ENCODE data around the gene ZNF670.
A peak's percentile ranks its signal among the peaks of the same experiment; 100 is the strongest.

ZNF670 gene

DNA sequence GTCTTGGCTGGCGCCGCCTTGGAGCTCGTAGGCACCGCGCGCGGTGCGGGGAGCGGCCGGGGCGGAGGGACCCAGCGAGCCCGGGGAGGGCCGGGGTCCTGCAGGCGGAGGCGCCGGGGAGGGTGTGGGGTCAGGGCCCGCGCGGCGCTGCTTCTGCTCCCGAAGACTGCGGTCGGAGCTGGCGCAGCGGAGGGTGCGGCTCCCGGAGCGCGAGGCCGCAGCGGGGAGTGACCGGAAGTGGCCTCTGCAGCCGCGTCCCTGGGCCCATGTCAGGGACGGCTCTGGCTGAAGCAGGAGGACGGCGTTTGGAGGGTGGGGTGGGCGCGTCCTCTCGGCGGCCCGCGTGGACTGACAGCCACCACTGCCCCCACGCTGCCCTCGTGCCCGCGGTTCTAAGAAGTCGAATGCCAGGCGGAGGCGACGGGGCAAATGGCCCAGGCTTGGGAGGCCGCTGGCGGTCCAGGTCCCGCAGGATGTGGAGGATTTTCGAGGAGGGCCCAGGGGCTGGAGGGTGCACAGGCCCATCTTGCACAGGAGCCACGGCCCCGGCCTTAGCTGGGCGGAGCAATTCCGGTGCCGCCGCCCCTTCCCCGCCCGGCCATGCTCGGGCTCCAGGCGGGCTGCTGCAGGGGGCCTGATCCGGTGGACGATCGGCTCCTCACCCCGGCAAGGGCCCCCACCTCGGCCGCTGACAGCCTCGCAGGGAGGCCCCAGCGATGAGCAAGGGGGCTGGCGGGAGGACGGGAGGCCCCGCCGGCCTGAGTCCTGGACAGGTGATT, 33.3 kb upstream of the ZNF670 start:
- DNase-seq: peak; percentile 33 to 54
- TF ChIP-seq POLR2A (IDR thresholded peaks at IDR 0.05; ENCODE audit: low read length) (no peak), GATA1 (IDR thresholded peaks at IDR 0.05; ENCODE audit: low read depth, low read length) (no peak)

DNA sequence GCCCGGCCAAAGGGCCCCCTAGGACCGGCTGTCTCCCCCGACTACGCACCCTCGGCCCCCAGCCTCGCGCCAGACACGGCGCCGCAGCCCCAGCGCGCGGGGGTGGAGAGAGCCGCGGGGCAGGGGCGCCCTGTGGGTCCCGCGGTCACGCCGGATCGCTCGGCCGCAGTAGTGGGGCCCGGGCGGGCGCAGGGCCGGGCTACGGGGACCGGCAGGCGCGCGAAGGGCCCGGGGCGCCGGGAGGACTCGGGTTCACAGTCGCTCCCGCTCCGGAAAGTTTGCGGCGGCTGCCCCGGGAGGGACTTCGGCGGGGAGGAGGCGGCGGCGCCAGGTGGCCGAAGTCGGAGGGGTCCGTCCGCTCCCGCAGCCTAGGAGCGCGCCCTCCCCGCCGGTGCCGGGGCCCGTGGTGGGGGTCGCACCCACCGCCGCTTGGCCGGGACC, 32.7 kb upstream of the ZNF670 start:
- no peak for TF ChIP-seq GATA1 (IDR thresholded peaks at IDR 0.05; ENCODE audit: low read depth, low read length)
- DNase-seq: peak in 1 of 2 experiments; percentile 29

DNA sequence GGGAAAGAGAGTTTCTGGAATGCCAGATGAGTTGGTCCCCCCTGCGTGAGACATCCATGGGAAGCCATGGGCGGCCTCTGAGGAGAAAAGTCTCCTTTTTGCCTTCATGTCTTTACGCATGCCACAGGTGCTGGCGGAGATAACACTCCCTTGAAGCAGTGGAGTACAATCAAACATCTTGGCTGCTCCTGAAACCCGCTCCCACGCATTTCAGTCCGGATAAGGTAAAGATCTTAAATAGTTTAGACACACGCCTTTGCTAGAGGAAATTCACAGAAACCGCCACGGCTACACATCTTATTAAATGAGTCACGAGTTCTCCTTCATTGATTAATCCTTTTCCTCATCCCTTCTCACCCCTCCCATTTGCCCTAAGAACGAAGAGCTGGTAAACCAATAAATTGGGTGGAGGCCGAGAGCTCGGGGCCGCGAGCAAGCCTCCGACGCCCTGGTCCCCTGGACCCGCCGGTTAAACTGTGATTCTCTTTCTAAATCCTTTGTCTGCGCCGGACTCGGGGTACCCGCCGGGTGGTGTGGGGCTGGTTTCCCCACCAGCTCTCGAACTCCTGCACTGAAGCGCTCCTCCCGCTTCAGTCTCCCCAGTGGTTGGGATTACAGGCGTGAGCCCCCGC, 32.1 kb upstream of the ZNF670 start:
- peak in 1 of 2 experiments; percentile 34 for DNase-seq
- TF ChIP-seq POLR2A (IDR thresholded peaks at IDR 0.05; ENCODE audit: low read length) (no peak), GATA1 (IDR thresholded peaks at IDR 0.05; ENCODE audit: low read depth, low read length) (no peak)

DNA sequence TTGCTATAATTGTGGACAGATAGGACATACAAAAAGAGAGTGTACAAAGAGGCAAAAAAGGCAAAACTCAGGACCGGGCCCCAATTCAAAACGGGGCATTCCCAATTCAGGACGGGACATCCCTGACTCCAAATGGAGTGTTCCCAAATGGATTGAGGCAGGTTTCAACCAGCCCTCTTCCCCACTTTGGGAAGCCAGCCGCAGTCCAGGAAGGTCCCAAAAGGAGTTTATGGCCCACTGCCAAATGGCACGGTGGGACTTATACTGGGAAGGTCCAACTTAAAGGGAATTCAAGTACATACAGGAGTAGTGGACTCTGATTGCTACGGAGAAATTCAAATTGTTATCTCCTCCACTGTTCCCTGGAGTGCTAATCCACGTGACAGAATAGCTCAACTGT, 29.1 kb upstream of the ZNF670 start:
- TF ChIP-seq POLR2A (IDR thresholded peaks at IDR 0.05; ENCODE audit: low read length): no peak
- TF ChIP-seq GATA1 (IDR thresholded peaks at IDR 0.05; ENCODE audit: low read depth, low read length): no peak
- DNase-seq: no peak

DNA sequence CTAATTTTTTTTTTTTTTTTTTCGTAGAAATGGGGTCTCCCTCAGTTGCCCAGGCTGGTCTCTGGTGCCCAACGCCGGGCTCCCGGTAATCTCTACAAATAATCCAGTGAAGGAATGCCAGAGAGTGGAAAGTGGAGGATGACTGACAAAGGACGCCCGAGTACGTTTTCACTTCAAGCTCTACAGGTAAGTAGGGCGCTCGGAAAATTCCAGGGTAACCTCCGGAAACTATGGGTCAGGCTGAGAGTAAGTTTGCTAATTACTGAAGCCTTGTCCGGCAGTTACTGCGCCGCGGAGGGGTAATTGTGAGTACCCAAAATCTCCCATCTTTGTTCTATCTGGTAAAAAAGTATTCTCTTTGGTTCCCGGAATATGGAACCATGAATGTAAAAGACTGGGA, 27.4 kb upstream of the ZNF670 start:
- TF ChIP-seq POLR2A (IDR thresholded peaks at IDR 0.05; ENCODE audit: low read length) (no peak), GATA1 (IDR thresholded peaks at IDR 0.05; ENCODE audit: low read depth, low read length) (no peak)
- no peak for DNase-seq

DNA sequence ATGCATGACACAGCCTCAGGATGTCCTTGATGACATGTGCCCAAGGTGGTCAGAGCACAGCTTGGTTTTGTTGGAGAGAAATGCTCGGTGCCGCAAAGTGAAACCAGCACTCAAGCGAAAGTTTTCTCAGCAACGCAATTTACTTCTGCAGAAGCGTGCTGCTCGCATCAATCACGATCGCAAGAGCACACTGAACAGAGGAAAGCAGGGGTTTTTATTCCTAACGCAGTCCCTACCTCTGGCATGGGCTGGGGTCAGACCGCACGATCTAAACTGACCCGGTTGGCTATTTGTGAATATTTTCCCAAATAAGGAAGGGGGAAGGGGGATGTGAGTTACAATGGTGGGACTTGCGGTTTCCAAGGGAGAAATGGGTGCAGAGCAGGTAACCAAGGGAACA, 26.4 kb upstream of the ZNF670 start:
- no peak for DNase-seq

DNA sequence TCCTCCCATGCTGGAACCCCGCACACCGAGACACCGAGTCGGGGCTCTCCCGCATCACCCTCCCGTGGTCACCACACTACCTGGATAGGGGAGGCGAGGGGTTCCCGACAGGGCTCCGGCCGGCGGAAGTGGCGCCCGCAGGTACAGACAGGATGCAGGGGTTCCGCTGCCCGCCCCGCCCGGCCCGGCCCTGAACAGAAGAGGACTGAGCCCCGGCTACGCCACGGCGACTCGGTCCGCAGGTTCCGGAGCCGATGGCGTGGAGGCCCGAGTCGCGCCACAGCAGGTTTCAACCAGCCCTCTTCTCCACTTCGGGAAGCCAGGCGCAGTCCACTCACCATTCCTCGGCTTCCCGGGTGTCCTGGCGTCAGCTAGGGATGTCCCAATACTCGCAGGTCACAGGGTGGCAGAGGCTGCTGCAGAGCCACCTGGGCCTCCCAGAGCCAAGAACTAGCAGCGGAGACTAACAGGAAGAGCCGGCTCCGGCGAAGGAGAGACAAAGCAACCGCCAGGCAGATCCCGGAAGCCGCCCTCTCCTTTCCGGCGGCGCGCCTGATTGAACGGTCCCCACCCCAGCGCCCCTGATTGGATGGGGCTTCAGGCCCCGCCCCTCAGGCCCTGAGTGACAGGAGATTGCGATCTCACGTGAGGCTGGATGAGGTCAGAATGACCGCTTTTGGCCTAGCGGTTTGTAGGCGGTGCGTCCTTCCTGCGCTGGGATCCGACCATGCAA, 25.4 kb upstream of the ZNF670 start, which contains the start of gene ZNF669:
ZNF669 (minus strand) TSS at position 498 of the 733 bp plus-strand sequence; CDS start at position 341, 157 bp downstream.
- peak; percentile 89 for TF ChIP-seq POLR2A (IDR thresholded peaks at IDR 0.05; ENCODE audit: low read length)
- no peak for TF ChIP-seq GATA1 (IDR thresholded peaks at IDR 0.05; ENCODE audit: low read depth, low read length)
- peak; percentile 94 to 95 for DNase-seq

More for the DNA sequence above, 26.4 kb upstream of the ZNF670 start:
- no peak for TF ChIP-seq GATA1 (IDR thresholded peaks at IDR 0.05; ENCODE audit: low read depth, low read length)
- no peak for TF ChIP-seq POLR2A (IDR thresholded peaks at IDR 0.05; ENCODE audit: low read length)

DNA sequence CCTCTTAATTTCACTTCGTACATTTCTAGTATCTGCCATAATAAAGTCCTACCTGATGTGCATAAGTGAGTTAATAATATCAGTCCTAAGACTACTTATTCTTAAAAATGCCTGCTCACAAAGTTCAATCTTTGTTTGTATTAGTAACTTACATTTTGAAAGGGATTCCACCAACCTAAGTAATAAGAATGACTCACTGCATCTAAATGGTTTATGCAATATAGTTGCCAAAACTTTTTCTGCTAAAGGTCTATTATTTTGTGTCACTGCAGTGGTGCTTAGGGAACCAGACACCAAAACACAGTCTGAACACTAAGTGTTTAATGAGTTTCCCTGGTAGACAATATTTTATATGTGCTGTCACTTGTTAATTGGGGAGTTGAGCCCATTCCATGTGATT, 23.8 kb upstream of the ZNF670 start:
- TF ChIP-seq POLR2A (IDR thresholded peaks at IDR 0.05; ENCODE audit: low read length): no peak
- DNase-seq: no peak

DNA sequence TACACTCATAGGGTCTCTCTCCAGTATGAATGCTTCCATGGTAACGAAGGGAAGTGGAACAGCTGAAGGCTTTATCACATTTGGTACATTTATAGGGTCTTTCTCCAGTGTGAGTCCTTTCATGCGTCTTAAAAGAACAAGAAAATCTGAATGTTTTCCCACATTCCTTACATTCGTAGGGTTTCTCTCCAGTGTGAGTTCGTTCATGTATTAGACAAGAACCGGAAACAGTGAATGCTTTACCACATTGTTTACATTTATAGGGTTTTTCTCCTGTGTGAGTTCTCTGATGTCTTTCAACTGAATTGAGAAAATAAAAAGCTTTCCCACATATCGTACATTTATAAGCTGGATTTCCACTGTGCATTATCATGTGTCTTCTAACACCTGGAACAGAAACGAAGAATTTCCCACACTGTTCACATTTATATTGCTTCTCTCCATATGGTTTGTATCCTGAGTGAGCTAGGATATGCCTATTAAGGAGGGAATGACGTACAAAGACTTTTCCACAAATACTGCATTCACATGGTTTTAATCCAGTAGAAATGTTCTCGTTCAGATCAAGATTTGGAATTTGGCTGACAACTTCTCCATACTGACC, 22.2 kb upstream of the ZNF670 start:
- no peak for DNase-seq
- no peak for TF ChIP-seq GATA1 (IDR thresholded peaks at IDR 0.05; ENCODE audit: low read depth, low read length)
- no peak for TF ChIP-seq POLR2A (IDR thresholded peaks at IDR 0.05; ENCODE audit: low read length)

DNA sequence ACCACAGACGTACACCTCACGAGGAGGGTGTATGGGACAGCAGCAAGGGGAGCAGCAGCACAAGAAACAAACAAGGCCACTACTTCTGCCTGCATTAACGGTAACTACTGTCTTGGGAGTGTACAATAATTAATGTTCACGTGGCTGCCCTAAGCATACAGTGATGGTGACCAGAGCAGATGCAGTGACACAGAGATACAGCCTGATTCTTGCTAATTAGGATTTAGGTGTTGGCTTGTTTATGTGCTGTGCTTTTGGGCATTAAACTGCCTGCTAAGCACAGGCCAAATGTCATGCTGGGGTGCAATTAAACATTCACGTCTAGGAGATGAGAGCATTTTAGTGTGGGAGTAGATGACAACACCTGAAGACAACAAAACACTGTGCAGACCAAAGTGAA, 18.3 kb upstream of the ZNF670 start:
- TF ChIP-seq GATA1 (IDR thresholded peaks at IDR 0.05; ENCODE audit: low read depth, low read length): no peak
- no peak for TF ChIP-seq POLR2A (IDR thresholded peaks at IDR 0.05; ENCODE audit: low read length)
- no peak for DNase-seq

DNA sequence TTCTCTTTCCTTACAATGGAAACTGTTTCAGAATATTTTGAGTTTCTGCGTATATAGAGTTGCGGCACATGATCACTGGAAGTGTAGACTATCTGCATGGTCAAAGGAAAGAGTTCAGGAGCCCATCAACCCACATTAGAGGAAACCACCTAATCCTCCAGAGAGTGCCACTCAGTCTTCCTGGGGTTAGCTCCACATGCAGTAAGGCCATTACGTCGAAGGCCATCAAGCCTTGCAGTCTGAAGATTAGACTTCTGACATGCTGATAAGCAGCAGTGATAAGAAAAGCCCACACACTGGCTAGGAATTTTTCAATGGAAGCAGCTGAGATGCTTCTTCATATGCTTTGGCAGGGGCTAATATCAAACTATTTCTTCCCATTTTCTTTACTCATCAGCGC, 17.9 kb upstream of the ZNF670 start:
- TF ChIP-seq POLR2A (IDR thresholded peaks at IDR 0.05; ENCODE audit: low read length) (no peak), GATA1 (IDR thresholded peaks at IDR 0.05; ENCODE audit: low read depth, low read length) (no peak)
- no peak for DNase-seq

DNA sequence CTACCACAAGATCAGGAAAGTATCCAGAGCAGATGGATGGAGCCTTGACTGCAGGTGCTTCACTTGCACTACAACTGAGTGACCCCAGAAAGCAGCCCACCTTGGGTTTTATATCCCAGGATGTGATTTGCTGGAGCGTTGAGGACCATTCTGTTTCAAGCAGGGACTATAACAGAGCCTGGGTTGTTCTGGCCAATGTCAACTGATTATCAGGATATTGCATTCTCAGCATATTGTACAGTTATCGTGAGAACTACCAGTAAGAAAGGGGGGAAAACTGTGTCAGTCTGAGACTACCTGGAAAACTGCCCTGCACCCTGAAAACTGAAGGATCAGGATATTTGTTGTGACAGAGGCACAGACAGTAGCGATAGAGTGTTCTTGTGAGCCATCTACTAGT, 17.5 kb upstream of the ZNF670 start:
- TF ChIP-seq GATA1 (IDR thresholded peaks at IDR 0.05; ENCODE audit: low read depth, low read length) (no peak), POLR2A (IDR thresholded peaks at IDR 0.05; ENCODE audit: low read length) (no peak)
- no peak for DNase-seq

DNA sequence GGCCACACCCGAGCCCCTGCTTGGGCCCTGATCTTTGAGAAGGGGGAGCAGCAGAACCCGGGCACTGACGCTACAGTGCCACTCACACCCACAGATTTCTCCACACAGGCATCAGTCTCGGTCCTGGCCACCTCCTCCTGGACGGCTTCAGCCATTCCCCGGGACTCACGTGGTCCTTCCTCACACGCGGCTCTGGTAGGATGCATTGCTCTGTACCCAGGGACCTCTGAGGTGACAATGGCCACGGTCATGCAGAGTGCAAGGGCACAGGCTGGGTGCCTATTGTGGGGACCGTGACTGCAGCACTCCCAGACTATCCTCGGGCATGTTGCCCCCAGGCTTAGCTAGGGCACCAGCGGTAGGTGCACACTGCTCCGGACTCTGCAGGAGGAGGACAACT, 11.8 kb upstream of the ZNF670 start:
- TF ChIP-seq GATA1 (IDR thresholded peaks at IDR 0.05; ENCODE audit: low read depth, low read length): no peak
- no peak for TF ChIP-seq POLR2A (IDR thresholded peaks at IDR 0.05; ENCODE audit: low read length)
- DNase-seq: no peak
